ENCODE results near the gene PSMC3.

PSMC3 gene

DNA sequence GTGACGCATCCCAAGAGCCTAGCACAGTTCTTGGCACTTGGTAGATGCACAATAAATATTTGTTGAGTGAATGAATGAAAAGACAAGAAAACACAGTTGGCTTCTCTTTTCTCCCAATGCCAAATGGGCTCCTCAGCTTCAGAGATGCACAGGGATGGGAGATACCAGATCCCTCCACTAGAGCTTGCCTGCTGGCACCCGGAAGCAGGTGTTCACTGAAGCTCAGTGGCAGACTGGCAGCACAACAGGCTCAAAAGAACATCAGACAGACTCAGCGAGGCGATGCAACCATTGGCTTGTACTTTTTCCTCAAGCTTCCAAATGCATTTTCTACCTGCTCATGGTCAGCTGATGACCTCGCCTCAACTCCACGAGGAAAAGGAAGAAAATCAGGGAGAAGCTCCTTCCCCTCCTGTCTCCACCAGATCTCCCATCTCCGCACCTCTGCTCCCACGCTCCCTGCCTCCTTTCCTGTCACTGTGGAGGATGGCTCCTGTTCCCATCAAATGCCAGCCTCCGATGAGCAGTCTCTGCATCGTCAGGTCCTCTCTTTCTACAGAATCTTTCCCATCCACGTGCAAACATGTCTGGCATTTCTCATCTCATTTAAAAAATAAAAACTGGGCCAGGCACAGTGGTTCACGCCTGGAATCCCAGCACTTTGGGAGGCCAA, 16.9 kb upstream of the PSMC3 start:
- no peak for DNase-seq (ENCODE audit: low read depth)

DNA sequence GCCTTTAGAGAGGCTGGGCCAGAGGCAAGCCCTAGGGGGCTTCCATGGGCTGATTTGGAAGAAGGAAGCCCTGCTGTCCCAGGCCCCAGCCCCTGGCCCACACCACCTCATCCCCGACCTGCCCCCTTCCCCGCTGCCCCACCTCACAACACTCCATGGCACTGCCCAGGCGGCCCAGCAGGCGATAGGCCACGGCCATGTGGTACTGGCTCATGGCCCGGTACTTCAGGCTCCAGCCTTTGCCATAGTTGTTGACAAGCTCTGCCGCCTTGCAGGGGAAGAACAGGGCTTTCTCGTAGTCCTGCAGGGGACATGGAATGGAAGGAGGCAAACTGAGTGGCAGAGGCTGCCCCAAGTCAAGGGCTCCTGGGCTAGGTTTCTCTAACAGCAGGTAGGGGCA, 16.3 kb upstream of the PSMC3 start:
- DNase-seq (ENCODE audit: low read depth), result no peak

DNA sequence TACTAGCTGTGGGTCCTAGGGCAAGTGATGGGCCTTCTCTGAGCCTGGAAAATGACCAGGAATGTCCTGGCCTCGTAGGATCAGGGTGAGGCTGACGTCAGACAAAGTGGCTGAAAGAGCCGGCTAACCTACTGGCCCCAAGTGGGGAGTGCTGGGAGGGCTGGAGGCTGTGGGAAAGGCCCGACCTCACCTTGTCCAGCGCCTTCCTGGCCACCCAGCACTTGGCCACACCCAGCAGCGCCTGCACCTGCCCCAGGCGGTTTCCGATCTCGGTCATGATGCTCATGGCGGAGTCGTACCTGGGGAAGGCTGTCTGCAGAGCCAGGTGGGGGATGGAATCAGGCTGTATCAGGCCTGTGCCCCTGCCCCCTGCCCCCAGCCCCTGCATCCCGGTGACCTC, 15.2 kb upstream of the PSMC3 start:
- DNase-seq (ENCODE audit: low read depth), result no peak

DNA sequence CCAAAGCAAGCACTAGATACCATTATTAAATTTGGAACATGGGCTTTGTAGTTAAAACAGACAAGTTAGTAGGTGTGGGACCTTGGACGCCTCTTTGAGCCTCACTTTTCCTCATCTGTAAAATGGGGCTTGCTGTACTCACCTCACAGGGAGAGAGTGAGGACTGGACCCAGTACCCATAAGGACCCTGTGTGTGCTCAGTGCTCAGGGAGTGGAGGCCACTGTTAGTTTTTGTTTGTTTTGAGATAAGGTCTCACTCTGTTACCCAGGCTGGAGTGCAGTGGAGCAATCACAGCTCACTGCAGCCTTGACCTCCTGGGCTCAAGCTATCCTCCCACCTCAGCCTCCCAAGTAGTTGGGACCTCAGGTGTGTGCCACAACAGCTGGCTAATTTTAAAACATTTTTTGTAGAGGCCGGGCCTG, 13.8 kb upstream of the PSMC3 start:
- DNase-seq (ENCODE audit: low read depth), result no peak

DNA sequence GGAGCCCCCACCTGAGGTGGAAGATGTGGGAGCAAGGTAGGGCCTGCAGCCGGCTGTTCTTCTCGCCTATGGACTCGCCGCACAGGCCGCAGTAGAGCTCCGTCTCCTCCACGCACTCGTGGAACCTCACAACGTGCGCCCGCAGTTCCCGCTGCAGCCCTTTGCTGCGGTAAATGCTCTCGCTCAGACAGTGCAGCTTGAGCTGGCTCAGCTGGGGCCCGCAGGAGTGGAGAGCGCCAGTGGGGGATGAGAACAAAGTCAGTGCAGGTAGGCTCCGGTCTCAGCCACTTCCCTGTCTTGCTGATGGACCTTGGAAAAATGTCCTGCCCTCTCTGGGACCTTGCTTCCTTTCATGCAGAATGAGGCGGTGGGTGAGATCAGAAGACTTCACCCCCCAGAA, 12.5 kb upstream of the PSMC3 start:
- no peak for DNase-seq (ENCODE audit: low read depth)

DNA sequence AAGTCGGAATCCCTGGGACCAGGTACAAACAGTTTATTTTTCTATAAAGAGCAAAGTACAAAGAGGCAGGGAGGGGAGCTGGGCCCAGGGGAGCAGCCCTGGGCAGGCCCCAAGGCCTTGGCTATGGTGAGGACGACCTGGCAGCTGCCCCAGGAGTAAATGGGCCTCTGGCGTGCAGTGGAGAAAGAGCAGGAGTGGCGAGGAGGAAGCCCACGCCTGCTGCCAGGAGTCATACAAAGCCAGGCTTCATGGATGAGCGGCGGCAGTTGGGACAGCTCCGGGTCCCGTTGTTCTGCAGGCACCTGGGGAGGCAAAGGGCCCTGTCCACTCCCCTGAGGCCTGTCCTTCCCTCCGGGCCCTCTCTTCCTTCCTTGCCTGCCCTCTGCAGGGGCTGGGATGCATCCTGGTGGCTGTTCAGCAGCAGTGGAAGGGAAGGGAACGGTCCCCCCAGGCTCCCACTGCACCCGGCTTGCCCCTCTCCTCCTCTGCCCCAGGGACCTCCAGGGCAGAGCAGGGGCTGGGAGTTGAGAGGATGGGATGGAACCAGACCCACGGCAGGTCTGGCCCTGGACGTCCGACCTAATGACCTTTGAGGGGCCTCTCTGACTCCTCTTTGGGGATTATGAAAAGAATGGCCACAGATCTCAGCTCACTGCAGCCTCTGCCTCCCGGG, 11.6 kb upstream of the PSMC3 start:
- no peak for DNase-seq (ENCODE audit: low read depth)

DNA sequence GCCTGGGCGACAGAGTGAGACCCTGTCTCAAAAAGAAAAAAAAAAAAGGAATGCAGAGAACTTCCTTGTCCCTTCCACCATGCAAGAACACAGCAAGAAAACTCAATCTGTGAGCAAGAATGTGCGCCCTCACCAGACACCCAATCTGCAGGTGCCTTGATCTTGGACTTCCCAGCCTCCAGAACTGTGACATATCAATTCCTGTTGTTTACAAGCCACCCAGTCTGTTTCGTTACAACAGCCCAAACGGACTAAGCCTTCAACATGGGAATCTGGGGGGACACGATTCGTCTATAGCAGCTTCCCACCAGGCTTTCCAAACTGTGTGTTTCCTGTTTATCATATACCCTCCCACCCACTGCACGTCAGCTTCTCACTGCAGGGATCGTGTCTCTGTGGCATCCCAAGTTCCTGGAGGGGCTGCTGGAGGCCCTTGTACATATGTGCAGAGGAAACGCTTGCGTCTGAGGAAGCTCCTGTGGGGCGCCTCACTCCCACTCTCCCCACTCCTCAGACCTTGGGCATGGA, 11.0 kb upstream of the PSMC3 start:
- no peak for DNase-seq (ENCODE audit: low read depth)

DNA sequence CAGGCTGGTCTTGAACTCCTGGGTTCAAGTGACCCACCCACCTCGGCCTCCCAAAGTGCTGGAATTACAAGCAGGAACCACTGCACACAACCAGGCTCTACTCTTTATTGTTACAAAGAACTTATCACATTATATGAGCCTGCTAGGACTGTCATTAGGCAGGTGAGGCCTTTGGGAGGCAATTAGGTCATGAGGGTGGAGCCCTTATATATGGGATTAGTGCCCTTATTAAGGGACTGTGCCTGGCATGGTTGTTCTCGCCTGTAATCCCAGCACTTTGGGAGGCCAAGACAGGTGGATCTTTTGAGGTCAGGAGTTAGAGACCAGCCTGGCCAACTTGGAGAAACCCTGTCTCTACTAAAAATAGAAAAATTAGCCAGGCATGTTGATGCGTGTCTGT, 10.5 kb upstream of the PSMC3 start:
- DNase-seq (ENCODE audit: low read depth), result no peak

DNA sequence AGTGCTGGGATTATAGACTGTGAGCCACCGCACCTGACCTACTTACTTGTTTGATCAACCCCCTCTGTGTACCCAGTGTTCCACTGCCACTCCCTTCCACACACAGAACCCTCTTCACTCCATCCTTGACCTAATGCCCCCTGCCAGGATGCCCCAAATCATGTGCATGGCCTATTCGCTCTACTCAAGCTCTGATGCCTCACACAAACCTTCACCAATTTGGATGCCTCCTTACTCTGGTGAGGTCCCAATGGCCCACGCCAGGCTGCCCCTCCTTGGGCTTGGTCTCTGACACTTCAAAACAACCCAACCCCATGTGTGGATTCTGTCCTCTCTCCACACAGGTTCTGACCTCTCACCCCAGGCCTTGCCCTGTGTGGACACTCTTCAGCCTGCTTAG, 9.4 kb upstream of the PSMC3 start:
- no peak for DNase-seq (ENCODE audit: low read depth)

DNA sequence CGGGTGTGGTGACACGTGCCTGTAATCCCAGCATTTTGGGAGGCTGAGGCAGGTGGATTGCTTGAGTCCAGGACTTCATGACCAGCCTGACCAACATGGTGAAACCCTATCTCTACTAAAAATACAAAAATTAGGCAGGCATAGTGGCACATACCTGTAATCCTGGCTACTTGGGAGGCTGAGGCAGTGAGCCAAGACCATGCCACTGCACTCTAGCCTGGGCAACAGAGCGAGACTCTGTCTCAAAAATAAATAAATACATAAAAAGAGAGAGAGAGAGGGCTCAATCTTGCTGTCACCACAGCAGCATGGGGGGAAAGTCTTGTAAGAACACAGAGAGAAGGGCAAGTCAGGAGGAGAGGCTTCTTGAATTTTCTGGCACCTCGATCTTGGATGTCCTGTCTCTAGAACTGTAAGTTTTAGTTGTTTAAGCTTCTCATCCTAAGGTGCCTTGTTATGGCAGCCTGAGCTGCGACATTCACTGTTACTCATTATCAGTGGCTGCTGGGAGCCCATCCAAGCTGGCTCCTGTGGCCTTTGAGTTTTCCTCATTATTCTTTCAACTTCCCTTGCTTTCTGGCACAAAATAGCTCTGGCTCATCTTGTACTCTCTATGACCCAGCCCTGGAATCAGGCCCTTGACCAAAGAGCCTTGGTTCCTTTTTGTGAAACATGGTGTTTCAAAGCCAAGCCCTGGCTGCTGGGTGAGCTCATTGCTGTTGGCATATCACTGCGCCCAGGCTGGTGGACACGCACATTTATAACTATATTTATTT, 8.0 kb upstream of the PSMC3 start:
- DNase-seq (ENCODE audit: low read depth), result peak; percentile 38

DNA sequence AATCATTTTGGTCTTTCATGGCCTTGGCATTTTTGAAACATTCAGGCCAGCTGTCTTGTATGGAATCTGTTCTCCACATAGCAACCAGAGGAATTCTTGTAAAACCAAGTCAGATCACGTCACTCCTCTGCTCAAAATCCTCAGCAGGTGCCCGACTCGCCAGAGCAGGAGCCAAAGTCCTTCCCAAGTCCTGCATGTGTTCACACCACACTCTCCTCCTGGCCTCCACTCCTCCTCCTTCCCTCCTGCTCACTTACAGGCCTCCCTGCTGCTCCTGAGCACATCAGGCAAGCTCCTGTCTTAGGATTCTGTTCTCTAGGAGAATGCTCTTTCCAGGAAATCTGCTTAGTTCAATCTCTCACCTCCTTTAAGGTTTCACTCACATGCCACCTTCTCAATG, 6.9 kb upstream of the PSMC3 start:
- no peak for DNase-seq (ENCODE audit: low read depth)

DNA sequence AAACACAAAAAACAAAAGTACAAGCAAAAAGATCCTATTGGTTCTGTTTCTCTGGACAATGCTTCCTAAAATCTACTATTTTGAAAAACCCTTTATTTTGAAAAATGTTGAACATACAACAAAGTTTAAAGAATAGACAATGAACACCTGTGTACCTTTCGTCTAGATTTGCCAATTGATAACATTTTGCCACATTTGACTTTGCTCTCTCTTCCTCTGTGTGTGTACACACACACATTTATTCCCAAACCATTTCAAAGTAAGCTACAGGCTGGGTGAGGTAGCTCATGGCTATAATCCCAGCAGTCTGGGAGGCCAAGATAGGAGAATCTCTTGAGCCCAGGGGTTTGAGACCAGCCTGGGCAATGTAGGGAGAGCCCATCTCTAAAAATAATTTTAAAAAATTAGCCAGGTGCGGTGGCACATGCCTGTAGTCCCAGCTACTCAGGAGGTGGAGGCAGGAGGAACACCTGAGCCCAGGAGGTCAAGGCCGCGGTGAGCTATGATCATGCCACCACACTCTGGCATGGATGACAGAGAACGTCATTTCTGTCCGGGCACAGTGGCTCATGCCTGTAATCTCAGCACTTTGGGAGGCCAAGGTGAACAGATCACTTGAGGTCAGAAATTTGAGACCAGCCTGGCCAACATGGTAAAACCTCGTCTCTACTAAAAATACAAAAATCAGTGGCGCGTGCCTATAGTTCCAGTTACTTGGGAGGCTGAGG, 5.3 kb upstream of the PSMC3 start:
- DNase-seq (ENCODE audit: low read depth), result no peak

DNA sequence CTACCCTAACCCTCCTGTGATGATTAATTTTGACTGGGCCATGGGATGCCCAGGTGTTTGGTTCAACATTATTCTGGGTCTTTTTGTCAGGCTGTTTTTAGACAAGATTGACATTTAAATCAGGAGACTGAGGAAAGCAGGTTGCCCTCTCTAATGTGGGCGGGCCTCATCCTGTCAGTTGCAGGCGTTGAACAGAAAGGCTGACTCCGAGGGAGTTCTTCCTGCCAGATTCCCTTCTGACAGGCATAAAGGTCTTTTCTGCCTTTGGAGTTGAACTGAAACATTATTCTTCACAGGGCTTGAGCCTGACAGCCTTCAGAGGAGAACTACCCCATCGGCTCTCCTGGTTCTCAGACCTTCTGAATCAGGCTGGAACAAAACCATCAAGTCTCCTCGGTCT, 4.3 kb upstream of the PSMC3 start:
- DNase-seq (ENCODE audit: low read depth), result no peak

DNA sequence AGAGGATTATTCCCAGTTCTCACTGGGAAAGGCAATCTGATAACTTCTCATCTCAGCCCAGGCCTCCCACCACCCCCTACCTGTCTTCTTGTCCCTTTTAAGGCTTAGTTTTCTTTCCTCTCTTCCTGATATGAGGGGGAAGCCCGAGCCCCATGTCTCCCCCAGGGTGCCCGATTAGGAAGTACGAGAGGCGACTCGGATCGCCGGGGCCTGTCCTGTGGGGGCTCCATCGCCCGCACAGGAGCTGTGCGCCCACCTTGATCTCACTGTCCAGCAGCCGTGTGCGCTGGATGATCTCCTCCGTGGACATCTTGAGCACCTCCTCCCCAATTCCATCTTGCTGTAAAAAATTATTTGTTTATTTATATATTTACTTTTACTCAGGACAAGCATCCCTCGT, 628 bp downstream of the PSMC3 start:
- DNase-seq (ENCODE audit: low read depth), result no peak

DNA sequence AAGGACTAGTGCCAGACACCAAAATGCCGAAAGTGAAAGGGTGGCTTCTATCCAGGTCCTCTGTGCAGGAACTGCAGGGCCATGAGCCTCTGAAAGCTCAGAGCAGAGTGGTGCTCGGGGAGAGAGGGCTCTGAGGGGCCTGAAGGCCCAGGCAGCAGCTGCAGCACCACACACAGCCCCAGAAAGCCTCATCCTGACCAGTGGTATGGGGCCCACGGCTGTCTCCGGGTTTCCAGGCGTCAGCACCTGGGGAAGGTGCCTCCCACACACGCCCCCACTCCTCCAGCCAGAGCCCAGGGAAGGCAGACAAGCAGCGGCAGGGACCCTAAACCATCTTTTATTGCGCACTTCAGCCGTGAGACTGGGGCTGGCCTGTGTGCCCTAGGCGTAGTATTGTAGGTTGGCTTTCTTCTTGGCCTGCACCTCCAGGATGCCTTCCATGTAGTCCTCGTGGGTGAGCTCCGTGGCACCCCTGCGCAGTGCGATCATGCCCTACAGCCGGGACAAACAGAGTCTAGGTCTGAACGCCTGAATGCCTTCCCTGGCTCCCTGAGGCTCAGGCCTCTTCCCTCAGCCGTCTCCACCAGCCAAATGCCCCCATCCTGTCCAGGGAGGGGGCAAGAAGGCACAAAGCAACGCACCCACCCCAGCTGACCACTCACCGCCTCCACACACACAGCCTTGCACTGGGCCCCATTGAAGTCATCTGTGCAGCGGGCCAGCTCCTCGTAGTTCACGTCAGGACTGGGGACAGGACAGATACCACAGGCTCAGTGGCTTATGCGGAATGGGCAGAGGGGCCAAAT, 7.6 kb downstream of the PSMC3 start:
- DNase-seq (ENCODE audit: low read depth), result no peak

DNA sequence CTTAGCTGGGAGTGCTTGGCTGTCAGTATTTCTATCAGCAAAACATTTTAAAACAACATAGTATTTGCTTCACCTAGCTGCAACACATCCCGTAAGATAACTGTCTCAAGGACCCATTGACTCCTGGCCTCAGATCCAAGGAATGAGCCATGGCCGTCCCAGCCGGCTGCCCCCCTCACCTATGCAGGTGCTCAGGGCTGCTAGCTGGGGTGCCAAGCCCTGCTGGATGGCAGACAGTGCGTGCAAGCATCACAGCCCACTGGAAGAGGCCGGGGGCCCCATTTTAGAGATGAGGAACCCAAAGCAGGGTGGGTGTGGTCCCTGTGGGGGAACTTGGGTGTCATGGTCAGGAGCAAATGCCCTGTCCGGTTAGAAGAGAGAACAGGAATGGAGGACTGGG, 8.5 kb downstream of the PSMC3 start:
- DNase-seq (ENCODE audit: low read depth), result no peak

DNA sequence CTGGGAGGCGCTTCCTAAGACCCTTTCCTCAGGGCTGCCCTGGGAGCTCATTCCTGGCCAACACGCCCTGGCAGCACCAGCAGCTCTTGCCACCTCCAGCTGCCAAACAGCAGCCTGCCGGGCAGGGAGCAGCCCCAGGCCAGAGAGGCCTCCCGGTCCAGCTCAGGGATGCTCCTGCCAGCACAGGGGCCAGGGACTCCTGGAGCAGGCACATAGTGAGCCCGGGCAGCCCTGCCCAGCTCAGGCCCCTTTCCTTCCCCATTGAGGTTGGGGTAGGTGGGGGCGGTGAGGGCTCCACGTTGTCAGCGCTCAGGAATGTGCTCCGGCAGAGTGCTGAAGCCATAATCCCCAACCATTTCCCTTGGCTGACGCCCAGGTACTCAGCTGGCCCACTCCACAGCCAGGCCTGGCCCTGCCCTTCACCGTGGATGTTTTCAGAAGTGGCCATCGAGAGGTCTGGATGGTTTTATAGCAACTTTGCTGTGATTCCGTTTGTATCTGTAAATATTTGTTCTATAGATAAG, 10.2 kb downstream of the PSMC3 start:
- DNase-seq (ENCODE audit: low read depth), result peak; percentile 96

DNA sequence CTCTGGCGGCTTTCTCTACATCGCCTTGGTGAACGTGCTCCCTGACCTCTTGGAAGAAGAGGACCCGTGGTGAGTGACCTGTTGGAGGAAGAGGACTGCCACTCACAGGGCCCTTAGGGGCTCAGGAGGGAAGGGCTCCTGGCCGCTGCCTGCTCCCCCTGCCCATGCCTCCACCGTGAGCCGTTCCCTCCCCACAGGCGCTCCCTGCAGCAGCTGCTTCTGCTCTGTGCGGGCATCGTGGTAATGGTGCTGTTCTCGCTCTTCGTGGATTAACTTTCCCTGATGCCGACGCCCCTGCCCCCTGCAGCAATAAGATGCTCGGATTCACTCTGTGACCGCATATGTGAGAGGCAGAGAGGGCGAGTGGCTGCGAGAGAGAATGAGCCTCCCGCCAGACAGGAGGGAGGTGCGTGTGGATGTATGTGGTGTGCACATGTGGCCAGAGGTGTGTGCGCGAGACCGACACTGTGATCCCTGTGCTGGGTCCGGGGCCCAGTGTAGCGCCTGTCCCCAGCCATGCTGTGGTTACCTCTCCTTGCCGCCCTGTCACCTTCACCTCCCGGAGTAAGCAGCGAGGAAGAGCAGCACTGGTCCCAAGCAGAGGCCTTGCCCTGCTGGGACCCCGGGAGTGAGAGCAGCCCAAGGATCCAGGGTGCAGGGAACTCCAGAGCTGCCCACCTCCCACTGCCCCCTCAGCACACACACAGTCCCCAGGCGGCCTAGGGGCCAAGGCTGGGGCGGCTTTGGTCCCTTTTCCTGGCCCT, 11.0 kb downstream of the PSMC3 start:
- no peak for DNase-seq (ENCODE audit: low read depth)

DNA sequence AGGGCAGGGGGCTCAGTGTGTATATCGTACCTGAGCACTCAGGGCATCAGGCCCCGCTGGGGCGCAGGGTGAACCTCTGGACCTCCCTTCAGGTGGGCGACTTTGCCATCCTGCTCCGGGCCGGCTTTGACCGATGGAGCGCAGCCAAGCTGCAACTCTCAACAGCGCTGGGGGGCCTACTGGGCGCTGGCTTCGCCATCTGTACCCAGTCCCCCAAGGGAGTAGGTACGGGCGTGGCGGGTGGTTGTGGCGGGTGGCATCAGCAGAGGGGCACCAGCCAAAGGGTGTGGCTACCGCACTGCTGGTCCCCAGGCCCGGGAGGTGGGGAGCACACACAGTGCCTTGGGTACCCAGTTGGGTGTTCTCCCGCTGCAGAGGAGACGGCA, 11.6 kb downstream of the PSMC3 start:
- DNase-seq (ENCODE audit: low read depth), result no peak

DNA sequence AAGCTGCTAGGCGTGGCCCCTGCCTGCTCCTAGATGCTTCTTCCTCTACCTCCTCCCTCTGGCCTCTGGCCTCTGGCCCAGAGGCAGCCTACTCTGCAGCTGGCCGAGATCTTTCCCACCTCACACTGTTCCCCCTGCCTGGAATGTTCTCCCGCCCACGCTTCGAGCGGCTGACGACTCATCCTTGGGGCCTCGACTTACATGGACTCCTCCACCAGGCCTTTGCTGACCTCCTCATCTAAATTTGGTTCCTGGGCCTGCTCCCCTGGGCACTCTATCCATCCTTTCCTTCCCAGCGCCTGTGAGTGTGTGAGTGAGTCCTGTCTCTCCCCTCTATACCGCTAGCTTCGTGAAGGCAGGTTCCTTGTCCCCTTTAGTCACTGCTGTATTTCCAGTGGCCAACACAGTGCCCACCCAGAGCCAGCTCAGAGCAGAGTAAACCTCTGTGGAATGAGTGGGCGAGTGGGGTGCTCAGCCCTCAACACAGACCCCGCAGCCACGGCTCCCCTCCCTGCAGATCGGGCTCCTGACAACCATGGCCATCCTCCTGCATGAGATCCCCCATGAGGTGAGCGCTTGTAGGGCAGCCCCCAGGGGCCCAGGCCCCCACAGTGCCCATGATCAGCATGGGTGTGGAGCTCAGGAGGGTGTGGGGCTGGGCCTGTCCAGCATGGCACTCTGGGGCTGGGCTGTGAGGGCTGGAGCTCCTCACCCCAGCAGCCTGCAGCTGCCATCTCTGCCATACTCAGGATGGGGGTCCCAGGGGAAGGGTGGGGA, 12.1 kb downstream of the PSMC3 start:
- peak; percentile 88 for DNase-seq (ENCODE audit: low read depth)

Data from amniotic epithelial cell (primary cell).